OCI-LY1 (cell line): ENCODE results near the gene DVL1.

Source experiments
- H2AFZ ChIP-seq: fragments of 200-600 bp; sonication (generic), shearing (Covaris generic); 2 replicates; pipeline ENCODE4 v1.6.0; 2014; ENCODE audit warnings: antibody characterized with exemption, mild to moderate bottlenecking, low read length
- H3F3A ChIP-seq: fragments of 200-600 bp; sonication (generic), shearing (Covaris generic); 2 replicates; pipeline ENCODE4 v1.6.0; 2014; ENCODE audit warnings: mild to moderate bottlenecking, antibody characterized with exemption, low read length, moderate library complexity; ENCODE audit not compliant: insufficient read depth
- H3K27ac ChIP-seq: fragments of 200-600 bp; sonication (generic); 2 replicates; pipeline ENCODE4 v1.5.1; 2014; ENCODE audit warnings: low read length, mixed run types, mild to moderate bottlenecking, low read depth; ENCODE audit not compliant: poor library complexity, severe bottlenecking
- H3K27me3 ChIP-seq: fragments of 200-600 bp; sonication (generic); 2 replicates; pipeline ENCODE4 v1.6.0; 2014; ENCODE audit warnings: antibody characterized with exemption, mild to moderate bottlenecking, low read length, moderate library complexity; ENCODE audit not compliant: insufficient read depth
- H3K36me3 ChIP-seq: fragments of 200-600 bp; sonication (generic); 2 replicates; pipeline ENCODE4 v1.6.1; 2014; ENCODE audit warnings: mild to moderate bottlenecking, antibody characterized with exemption, low read length, moderate library complexity, mixed read lengths; ENCODE audit not compliant: insufficient read depth
- H3K4me1 ChIP-seq: fragments of 200-600 bp; sonication (generic); 2 replicates; pipeline ENCODE4 v1.5.1; 2014; ENCODE audit warnings: mild to moderate bottlenecking, low read length, moderate library complexity; ENCODE audit not compliant: insufficient read depth, severe bottlenecking
- H3K4me2 ChIP-seq: fragments of 200-600 bp; sonication (generic), shearing (Covaris generic); 2 replicates; pipeline ENCODE4 v1.6.1; 2014; ENCODE audit warnings: low read length
- H3K4me3 ChIP-seq: fragments of 200-600 bp; sonication (generic); 2 replicates; pipeline ENCODE4 v1.5.1; 2014; ENCODE audit warnings: low read length, low read depth, mild to moderate bottlenecking, mixed read lengths; ENCODE audit not compliant: poor library complexity, severe bottlenecking
- H3K79me2 ChIP-seq: fragments of 200-600 bp; shearing (Covaris generic); 2 replicates; pipeline ENCODE4 v1.6.1; 2016; ENCODE audit warnings: mixed run types, low read length, mixed read lengths; ENCODE audit not compliant: insufficient read depth
- H3K9ac ChIP-seq: fragments of 200-600 bp; sonication (generic), shearing (Covaris generic); 2 replicates; pipeline ENCODE4 v1.6.1; 2014; ENCODE audit warnings: mild to moderate bottlenecking, low read length, mixed read lengths
- H3K9me2 ChIP-seq: fragments of 200-600 bp; sonication (generic), shearing (Covaris generic); 2 replicates; pipeline ENCODE4 v1.6.1; 2014; ENCODE audit warnings: low read depth, mild to moderate bottlenecking, low read length, mixed read lengths
- H3K9me3 ChIP-seq: fragments of 200-600 bp; shearing (Covaris generic); 2 replicates; pipeline ENCODE4 v1.6.1; 2014; ENCODE audit warnings: low read length, mixed read lengths
- H4K20me1 ChIP-seq: fragments of 200-600 bp; sonication (generic), shearing (Covaris generic); 2 replicates; pipeline ENCODE4 v1.6.0; 2016; ENCODE audit warnings: mild to moderate bottlenecking, low read length; ENCODE audit not compliant: insufficient read depth
- EZH2 ChIP-seq: fragments of 200-600 bp; sonication (generic), shearing (Covaris generic); IDR thresholded peaks from 2 replicates; pipeline ENCODE4 v1.8.0; 2017; ENCODE audit warnings: borderline replicate concordance, mixed run types, mild to moderate bottlenecking, antibody characterized with exemption, low read length, moderate library complexity, mixed read lengths
- TF ChIP-seq, protein P1 (sequence below): fragments of 200-600 bp; sonication (generic), shearing (Covaris generic); IDR thresholded peaks from 2 replicates; pipeline ENCODE4 v1.5.1; 2017; ENCODE audit warnings: mild to moderate bottlenecking, antibody characterized with exemption, low read length, moderate library complexity, mixed read lengths

DVL1 gene

DNA sequence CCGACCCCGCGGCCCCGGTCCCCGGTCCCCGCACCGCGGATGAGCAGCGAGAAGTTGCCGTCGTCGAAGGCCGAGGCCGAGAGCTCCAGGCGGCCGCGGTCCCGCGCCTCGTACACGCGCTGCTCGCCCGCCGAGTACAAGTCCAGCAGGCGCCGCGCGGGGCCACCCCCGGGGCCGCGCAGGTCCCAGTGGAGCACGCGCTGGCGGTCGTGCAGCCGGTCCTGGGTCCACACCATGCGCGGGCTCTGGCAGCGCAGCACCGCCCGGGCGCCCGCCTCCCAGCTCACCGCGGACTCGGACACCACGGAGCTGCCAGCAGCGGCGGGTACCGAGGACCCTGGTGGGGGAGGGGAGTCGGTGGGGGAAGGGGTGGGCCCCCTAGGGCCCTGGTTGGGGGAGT is 6.2 kb upstream of the DVL1 start:
- Histone ChIP-seq H3K27ac (no peak overlapping the region), H2AFZ (no peak overlapping the region), H3K9me3 (no peaks in the 10 kb centered on the region), H3K36me3 (no peaks in the 10 kb centered on the region), H3F3A (no peaks in the 10 kb centered on the region; the same call in 1 of the 2 replicates), H4K20me1 (no peaks in the 10 kb centered on the region), H3K4me3 (no peak overlapping the region), H3K9ac (no peak overlapping the region), H3K4me1 (peaks cover 6% of the 10 kb centered on the region), H3K4me2 (no peak overlapping the region), H3K79me2 (no peaks in the 10 kb centered on the region), H3K27me3 (peaks cover 13% of the 10 kb centered on the region; the same call in 1 of the 2 replicates), H3K9me2 (no peaks in the 10 kb centered on the region)
- TF ChIP-seq, protein P1, sequence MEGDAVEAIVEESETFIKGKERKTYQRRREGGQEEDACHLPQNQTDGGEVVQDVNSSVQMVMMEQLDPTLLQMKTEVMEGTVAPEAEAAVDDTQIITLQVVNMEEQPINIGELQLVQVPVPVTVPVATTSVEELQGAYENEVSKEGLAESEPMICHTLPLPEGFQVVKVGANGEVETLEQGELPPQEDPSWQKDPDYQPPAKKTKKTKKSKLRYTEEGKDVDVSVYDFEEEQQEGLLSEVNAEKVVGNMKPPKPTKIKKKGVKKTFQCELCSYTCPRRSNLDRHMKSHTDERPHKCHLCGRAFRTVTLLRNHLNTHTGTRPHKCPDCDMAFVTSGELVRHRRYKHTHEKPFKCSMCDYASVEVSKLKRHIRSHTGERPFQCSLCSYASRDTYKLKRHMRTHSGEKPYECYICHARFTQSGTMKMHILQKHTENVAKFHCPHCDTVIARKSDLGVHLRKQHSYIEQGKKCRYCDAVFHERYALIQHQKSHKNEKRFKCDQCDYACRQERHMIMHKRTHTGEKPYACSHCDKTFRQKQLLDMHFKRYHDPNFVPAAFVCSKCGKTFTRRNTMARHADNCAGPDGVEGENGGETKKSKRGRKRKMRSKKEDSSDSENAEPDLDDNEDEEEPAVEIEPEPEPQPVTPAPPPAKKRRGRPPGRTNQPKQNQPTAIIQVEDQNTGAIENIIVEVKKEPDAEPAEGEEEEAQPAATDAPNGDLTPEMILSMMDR: no peak
- no peak for TF ChIP-seq EZH2

DNA sequence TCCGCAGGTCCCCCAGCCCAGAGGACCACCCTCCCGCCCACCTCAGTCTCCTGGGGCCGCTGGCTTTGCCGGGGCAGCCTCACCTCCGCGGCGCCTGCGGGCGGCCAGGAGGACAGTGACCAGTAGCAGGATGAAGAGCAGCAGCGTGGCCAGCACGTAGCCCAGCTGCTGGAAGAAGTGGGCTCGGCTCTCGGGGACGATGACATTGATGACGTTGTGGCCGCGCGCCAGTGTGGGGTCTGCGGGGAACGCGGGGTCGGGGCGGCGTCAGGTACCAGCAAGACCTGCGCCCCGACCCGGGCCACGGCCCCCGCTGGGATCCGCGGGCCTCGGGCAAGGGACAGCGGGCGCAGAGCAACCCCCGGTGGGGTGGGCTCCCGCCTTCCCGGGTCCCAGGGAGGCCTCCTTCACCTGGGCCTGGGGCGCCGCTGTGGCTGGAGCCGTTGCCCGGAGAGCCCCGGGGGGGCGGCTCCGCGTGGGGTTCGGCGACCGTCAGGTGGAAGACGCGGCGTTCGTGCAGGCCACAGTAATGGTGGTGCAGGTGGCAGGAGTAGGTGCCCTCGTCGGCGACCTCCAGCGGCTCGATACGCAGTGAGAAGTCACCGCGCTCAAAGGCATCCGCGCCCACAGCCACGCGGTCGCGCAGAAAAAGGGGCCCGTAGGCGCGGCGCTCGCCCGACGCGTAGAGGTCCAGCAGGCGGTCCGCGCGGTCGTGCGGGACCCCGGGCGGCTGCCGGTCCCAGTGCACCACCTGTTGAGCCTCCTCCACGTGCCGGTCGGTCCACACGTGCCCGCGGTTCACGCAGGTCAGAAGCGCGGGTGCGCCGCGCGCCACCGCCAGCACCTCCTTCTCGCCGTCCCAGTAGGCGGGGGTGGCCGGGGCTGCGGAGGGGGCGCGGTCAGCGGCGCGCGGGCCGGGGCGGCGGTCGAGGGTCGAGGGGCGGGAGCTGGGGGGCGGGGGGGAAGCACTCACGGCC is 5.3 kb upstream of the DVL1 start:
- H3K9ac ChIP-seq: no peak overlapping the region
- H3F3A ChIP-seq: no peaks in the 10 kb centered on the region; the same call in 1 of the 2 replicates
- no peak overlapping the region for H3K4me2 ChIP-seq
- H4K20me1 ChIP-seq: no peaks in the 10 kb centered on the region
- H3K27ac ChIP-seq: no peak overlapping the region
- TF ChIP-seq EZH2: no peak
- TF ChIP-seq, protein P1: no peak
- no peaks in the 10 kb centered on the region for H3K36me3 ChIP-seq
- no peaks in the 10 kb centered on the region for H3K79me2 ChIP-seq
- H3K4me1 ChIP-seq: peaks cover 6% of the 10 kb centered on the region
- H2AFZ ChIP-seq: no peak overlapping the region
- no peaks in the 10 kb centered on the region for H3K9me3 ChIP-seq
- no peak overlapping the region for H3K4me3 ChIP-seq
- peaks cover 13% of the 10 kb centered on the region; the same call in 1 of the 2 replicates for H3K27me3 ChIP-seq
- H3K9me2 ChIP-seq: no peaks in the 10 kb centered on the region

DNA sequence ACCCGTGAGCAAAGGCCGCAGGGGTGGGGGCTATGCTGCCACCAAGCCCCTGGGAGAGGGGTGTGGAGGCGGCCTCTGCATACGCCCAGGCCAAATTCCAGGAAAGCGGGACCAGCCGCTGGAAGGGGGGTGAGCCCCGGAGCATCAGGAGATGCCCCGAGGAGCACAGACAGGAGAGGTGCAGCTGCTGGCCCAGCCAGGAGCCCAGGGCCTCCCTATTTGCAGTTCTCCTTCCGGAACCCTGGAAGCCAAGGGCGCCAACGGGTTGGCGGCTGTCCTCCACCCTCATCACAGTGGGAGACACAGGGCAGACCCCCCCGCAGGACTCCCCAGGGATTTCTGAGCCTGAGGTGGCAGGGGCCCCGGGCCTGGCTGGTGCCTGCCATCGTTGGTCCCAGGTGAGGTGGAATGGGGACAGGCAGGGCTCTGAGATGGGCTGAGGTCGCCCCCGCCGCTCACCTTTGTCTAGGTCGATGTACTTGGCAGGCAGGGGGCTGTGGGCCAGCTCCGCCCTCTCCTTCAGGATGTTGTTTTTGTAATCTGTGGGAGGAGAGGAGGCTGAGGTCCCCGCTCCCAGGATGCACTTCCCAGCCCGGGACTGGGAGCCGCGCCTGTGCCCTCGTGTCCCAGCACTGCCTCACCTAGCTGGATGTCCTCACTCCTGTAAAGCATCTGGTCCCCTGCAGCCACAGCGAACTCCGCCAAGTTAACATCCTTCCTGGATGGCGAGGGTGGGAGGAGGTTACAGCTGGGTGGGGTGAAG is 4.4 kb upstream of the DVL1 start:
- H3K9me2 ChIP-seq: no peaks in the 10 kb centered on the region
- no peaks in the 10 kb centered on the region for H3K9me3 ChIP-seq
- H3K27ac ChIP-seq: no peak overlapping the region
- H4K20me1 ChIP-seq: no peaks in the 10 kb centered on the region
- H3K79me2 ChIP-seq: no peaks in the 10 kb centered on the region
- H3K27me3 ChIP-seq: 0 out of 2 replicates have a peak, but pooled peaks cover 7% of the 10 kb centered on the region
- H3K4me3 ChIP-seq: no peak overlapping the region
- no peak overlapping the region for H3K9ac ChIP-seq
- no peak overlapping the region for H3K4me2 ChIP-seq
- H2AFZ ChIP-seq: no peak overlapping the region
- no peaks in the 10 kb centered on the region for H3K36me3 ChIP-seq
- no peaks in the 10 kb centered on the region; the same call in 1 of the 2 replicates for H3F3A ChIP-seq
- H3K4me1 ChIP-seq: peaks cover 6% of the 10 kb centered on the region
- TF ChIP-seq EZH2: no peak
- TF ChIP-seq, protein P1: no peak
